Measurements from ENCODE around the gene PCDHGC3.

DNA sequence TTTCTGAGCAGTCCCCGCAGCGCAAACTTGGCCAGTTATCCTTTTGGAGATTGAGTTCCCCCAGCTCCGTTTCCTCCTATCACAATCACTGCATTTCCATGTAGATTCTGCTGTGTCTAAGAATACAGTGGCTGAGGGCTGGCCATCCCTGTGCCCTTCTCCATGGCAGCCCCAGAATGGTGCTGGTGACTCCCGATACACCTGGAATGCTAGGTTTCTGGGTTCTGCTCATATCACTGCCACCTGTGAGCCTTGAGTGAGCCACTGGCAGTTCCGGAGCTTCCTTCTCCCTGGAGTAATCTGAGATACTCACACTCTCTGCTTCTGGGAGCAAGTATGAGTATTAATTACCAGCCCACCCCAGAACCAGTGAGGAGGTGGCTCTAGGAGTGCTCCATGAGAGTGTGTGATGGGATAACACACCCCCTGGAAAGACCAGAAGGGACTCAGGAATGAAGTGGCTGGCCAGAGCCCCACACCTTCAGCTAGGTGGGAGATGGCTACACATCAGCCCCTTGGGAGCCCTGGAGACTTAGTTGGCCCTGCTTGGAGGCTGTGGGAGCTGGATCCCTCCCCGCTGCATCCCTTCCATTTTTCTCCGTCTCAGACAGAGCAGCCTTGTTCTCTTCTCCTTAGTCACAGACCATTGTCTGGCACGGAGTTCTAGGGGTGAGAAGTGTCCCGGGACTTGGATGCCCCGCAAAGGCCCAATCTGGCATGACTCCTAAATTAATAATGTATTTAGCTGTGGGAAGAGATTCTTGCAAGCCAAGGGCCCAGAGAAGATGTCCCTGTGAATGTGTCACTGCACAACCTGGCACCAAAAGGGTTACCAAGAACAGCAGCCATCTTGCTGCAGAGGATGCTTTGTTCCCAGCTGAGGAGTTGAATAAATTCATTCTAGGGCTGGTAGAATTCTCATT is 18.0 kb downstream of the PCDHGC3 start:
- TF ChIP-seq, protein P1, sequence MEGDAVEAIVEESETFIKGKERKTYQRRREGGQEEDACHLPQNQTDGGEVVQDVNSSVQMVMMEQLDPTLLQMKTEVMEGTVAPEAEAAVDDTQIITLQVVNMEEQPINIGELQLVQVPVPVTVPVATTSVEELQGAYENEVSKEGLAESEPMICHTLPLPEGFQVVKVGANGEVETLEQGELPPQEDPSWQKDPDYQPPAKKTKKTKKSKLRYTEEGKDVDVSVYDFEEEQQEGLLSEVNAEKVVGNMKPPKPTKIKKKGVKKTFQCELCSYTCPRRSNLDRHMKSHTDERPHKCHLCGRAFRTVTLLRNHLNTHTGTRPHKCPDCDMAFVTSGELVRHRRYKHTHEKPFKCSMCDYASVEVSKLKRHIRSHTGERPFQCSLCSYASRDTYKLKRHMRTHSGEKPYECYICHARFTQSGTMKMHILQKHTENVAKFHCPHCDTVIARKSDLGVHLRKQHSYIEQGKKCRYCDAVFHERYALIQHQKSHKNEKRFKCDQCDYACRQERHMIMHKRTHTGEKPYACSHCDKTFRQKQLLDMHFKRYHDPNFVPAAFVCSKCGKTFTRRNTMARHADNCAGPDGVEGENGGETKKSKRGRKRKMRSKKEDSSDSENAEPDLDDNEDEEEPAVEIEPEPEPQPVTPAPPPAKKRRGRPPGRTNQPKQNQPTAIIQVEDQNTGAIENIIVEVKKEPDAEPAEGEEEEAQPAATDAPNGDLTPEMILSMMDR (IDR thresholded peaks at IDR 0.05; ENCODE audit: borderline replicate concordance, extremely low read depth, low read length, poor library complexity, severe bottlenecking) = no peak
- TF ChIP-seq EZH2 (IDR thresholded peaks at IDR 0.05; ENCODE audit: borderline replicate concordance, low read depth, low read length, severe bottlenecking) = no peak

Measured in DND-41 (cell line).